Inferior parietal cortex (tissue), 1 donor: ENCODE data around the gene MEGF6.
A peak's percentile ranks its signal among the peaks of the same experiment; 100 is the strongest.

Source experiments
- DNase-seq: peaks from one replicate; pipeline ENCODE4 v3.0.0-alpha.2; 2016; ENCODE audit errors: extremely low spot score

The MEGF6 gene

DNA sequence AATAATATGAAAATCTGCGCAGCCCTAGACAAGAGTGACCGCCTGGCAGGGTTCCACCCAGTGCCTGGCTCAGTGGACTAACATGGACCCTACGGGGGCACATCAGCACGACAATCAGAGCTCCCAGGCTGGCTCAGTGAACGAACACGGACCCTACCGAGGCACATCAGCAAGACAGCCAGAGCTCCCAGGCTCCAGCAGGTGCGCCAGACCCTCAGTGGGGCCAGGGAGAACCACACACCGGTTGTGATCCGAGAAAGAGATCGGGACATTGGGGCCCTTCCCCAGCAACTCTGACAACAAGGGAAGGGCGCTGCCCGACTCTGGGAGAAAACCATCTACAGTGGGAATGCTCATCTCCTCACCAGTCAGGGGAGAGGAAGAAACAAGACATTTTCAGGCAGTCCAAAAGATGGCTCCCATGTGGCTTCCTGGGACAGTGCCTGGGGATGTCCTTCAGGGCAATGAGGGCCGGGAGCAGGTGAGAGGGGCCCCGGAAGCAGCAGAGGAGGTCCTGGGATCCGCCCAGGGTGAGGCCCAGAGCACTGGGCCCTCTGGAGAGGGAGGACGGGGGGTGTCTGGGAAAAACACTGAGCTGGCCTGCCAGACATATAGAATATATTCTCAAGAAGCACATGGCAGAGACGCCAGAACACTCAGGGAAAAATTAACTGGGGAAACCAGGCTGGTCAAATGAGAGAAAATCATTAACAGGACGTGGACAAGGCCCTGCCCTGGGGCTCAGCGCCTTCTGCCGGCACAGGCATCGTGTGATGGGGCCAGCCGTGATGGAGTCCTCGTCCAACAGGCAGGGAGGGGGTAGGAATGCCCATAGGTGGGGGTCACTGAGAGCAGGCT lies 152.0 kb downstream of the MEGF6 start:
- no peak for DNase-seq

DNA sequence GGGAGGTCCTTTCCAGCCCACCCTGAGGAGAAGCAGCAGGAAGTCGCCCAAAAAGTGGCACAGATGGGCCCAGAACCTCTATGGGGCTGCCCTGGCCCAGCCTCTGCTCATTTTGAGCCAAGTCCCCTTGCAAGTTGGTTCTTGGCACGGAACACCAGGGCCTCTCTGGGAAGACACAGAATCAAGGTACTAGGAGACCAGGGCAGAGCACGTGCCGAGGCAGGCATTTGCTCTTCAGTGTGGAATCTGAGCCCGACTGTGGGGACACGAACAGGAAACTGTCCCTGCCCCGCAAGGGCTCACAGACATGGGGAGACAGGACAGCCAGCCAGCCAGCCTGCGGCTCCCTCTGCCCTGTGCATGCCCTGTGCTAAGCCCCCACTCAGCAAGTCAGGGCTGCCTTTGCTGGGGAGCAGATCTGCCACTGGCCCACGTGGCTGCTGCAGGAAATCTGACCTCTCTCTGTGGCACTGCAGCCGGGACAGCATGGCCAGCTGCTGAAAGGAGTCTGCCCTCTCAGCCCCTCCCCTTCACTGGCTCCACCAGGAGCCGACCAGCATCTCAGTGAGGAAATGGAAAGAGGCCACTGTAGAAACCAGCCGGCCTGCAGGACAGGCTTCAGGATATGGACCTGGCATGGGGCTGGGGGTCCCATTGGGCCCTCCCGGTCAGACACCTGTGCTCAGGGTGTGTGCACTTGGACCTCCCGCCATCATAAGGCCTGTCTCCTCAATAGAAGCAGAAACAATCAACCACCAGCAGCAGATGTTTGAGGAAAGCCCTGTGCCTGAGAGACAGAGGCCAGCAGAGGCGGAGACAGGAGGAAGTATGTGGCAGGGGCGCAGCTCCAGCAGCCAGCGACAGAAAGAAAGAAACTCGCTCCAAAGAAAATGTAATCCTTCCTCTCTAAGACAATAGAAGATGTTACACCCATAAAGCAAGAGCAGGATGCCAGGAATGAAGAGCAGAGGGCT lies 153.1 kb downstream of the MEGF6 start:
- no peak for DNase-seq

DNA sequence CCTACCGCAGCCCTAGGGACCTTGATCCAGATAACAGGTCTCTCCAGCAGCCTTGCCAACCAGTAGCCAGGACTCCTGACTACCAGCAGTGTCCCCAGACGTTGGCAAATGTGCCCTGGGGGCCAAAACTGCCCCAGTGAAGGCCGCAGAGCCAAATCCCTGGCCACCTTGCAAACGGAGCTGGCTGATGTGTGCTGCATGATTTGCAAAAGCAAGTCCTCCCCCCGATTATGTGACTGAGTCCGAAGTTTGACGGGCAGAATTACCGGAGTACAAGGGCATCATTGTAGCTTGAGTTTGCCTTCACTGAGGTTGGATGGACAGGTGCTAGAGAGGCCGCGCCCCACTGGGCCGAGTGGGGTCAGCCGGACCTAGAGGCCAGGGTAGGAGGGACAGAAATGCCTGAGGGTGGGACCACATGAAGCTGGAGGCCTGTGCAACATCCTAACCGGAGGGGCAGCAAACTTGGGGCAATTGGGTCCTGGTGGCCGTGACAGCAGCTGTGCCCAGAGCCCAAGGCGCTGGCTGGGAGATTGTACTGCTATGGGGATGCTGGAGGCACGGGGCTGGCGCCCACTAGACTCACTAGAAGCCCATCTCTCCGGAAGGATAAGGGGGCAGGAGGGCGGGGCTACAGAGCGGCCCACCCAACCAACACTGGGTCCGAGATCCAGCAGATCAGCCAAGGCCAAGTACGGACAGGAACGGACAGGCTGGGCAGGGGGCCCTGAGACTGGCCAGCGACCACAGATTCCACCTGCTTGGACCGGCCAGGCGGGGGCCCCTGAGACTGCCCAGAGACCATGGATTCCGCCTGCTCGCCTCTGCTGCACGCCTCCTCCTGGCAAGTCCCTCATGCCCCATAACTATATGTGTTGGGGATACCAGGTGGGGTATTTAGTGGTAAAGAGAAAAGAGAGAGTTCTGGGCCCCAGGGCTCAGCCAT lies 154.1 kb downstream of the MEGF6 start:
- no peak for DNase-seq

- DNase-seq: no peak
Measured at GRCh38 chr1:3456449-3456963, 154.8 kb downstream of the MEGF6 start.

GRCh38 chr1:3455670-3456448 lies 155.4 kb downstream of the MEGF6 start:
- no peak for DNase-seq

DNA sequence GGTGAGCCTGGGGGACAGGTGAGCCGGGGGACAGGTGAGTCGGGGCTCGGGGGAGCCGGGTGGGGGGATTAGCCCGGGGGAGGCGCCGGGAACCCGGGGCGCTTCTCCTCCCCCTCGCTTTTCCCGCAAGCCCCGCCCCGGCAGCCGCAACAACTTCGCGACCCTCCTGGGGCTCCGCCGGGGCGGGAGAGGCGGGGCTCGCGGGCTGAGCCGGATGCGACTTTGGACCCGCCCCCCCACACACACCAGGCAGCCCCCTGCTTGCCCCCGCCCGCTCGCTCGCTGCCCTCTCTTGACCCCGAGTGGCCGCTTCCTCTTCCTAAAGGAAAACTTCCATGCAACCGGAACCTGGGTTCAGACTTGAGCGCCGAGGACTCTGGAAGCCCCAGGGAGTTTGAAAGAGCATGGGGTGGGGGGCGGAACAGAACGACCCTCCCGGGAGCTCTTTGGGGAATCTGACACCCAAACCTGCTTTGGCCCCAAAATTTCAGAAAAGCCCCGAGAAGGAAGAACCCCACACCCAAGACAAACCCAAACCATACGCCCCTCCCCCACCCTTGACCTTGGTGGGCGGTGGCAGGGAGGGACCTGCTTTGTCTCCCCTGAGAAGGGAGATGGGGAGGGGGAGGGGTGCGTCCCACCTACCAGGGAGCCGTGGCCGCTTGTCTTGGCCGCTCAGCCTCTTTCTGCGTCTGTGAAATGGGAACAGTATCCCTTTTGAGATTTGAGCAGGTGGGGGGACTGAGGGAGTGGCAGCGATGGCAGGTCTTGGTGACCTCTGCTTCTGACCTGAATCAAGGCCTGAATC lies 156.3 kb downstream of the MEGF6 start:
- DNase-seq: no peak

DNA sequence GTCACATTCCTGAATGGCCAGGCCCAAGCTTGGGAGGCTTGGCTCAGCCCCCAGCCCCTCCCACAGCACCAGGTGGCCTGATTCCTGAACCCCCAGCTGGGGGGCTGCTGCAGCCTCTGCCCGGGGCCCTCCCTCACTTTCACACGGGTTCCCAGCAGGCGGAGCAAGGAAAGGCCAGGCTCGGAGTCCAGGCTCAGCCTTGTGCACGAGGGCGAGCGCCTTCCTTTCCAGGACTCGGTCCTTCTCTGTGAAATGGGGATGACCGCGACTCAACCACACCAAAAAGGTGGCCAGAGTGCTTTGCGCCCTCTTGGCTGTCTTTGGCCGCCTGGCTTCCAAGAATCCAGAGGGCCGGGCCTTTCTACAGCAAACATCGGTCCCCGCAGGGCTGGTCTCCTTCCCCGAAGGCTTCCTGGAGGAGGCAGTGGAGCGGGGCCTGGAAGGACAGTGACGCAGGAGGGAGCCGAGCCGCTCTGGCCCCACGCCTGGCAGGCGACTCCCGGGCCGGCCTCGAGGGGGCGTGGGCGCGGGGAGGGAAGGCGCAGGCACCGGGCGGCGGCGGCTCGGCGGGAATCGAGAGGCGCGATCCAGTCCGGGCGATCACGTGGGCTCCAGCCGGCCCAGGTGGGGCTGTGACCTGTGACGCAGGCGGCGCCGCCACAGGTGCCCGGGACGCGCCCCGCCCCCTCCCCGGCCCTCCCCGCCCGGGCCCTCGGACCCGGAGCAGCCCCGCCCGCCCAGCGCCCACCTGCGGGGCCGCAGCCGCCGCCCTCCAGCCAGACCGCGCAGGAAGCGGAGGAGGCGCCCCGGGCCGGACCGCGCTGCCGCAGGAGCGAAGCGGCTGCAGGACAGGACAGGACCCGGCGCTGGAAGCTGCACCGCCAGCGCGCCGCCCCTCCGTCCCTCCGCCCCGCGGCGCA lies 157.2 kb downstream of the MEGF6 start, which contains the start of gene ARHGEF16:
Gene ARHGEF16 (plus strand): TSS at position 775 of the 920 bp plus-strand sequence. CDS start 8,420 bp downstream, outside the sequence.
- DNase-seq: no peak

- DNase-seq: peak; percentile 79
Measured at GRCh38 chr1:3453203-3453761, 158.0 kb downstream of the MEGF6 start.

DNA sequence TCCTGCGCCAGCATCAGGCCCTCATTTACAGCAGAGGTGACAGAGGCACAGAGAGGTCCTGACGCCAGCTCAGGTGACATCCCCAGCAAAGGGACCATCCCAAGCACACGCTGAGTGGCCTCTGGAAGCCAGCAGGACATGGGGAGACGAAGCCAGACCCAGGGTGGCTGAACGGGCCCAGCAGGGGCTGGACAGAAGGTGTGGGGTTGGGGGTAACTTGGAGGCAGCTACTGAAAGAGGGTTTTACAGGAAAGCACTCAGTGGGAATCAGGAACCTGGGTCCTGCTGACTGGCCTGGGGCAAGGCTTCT lies 158.5 kb downstream of the MEGF6 start:
- DNase-seq: no peak

GRCh38 chr1:3451994-3452865 lies 159.1 kb downstream of the MEGF6 start:
- no peak for DNase-seq

GRCh38 chr1:3450983-3451382 lies 160.3 kb downstream of the MEGF6 start:
- no peak for DNase-seq

DNA sequence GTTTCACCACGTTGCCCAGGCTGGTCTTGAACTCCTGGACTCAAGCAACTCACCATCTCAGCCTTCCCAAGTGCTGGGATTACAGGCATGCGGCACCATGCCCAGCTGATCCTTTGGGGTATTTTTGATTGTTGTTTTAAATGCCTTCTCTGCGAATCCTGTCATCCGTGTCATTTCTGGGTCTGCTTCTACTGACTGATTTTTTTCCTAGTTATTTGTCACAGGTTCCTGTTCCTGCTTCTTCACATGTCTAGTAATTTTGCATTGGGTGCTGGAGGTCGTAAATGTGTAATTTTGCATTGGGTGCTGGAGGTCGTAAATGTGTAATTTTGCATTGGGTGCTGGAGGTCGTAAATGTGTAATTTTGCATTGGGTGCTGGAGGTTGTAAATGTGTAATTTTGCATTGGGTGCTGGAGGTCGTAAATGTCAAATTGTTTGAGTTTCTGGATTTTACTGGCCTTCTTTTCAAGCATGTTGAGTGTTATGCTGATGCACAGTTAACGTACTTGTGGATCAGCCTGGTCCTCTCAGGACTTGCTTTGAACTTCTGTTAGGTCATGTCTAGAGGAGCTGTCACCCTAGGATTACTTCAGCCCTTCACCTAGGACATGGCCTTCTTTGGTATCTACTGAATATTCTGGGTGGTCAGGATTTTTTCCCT lies 161.0 kb downstream of the MEGF6 start:
- DNase-seq: no peak

- DNase-seq: no peak
Measured at GRCh38 chr1:3444736-3445135, 166.6 kb downstream of the MEGF6 start.

DNA sequence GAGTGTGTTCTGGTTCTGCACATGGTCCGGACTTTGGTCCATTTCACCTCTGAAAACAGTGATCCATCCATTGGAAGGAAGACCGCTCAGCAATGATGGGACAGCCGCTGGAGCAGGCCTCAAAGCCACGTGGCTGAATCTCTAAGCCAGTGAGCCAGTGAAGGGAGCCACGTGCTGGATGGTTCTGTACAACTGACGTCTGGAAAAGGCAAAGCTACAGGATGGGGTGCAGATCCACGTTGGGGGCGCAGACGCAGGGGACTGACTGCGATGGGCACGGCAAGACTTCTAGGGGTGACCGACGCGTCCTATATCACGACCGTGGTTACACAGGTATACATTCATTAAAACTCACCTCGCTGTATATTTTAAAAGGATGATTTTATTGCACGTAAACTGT lies 167.0 kb downstream of the MEGF6 start:
- DNase-seq: no peak

DNA sequence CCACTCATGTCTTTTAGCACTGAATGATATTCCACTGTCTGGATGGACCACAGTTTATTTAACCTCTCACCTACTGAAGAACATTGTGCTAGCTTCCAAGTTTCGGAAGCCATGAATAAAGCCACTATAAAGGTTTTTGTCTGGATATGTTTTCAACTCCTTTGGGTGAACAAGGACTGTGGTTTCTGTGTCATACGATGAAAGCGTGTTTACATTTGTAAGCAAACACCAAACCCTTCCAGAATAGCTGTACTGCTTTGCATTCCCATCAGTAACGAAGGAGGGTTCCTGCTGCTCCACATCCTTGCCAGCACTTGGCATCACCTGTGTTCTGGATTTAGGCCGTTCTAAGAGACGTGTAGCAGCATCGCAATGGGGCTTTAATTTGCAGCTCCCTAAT lies 167.5 kb downstream of the MEGF6 start:
- no peak for DNase-seq

DNA sequence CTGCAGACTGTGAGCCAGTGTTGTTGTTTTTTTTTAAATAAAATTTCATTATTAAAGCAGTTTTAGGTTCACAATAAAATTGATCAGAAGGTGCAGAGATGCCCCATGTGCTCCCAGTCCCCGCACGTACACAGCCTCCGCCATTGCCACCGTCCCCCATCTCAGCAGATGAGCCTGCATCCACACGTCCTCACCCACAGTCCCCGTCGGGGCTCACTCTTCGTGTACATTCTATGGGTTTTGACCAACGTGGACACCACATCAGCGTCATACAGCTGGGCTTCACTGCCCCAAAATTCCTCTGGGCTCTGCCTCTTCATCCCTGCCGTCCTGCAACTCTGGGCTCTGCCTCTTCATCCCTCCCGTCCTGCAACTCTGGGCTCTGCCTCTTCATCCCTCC lies 168.4 kb downstream of the MEGF6 start:
- no peak for DNase-seq

DNA sequence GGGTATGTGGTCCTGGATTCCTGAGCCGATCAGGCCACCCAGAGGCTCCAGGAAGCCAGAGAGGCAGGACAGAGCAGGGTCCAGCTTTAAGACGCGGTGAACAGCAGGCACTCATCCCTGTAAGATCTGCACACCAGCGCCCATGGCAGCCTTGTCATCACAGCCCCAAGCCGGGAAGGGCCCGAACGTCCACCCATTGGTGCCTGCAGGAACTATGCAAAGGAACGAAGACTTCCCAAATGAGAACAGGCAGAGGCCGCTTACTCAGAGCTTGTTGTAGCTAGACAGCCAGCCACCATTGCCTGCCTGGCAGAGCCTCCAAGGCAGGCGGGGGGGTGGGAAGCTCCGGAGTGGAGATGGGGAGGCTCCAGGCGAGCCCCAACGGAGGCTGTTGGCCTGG lies 169.0 kb downstream of the MEGF6 start:
- no peak for DNase-seq
